ENCODE measurements around the gene ZDHHC11. TPM values are rescaled to one million over a fixed set of nuclear protein-coding genes. Genes with fewer than 3 reads are reported as not detected.

Gene ZDHHC11, protein sequence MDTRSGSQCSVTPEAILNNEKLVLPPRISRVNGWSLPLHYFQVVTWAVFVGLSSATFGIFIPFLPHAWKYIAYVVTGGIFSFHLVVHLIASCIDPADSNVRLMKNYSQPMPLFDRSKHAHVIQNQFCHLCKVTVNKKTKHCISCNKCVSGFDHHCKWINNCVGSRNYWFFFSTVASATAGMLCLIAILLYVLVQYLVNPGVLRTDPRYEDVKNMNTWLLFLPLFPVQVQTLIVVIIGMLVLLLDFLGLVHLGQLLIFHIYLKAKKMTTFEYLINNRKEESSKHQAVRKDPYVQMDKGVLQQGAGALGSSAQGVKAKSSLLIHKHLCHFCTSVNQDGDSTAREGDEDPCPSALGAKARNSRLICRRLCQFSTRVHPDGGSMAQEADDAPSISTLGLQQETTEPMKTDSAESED
- 0.54 and 0.81 TPM in 2 replicates for total RNA-seq

DNA sequence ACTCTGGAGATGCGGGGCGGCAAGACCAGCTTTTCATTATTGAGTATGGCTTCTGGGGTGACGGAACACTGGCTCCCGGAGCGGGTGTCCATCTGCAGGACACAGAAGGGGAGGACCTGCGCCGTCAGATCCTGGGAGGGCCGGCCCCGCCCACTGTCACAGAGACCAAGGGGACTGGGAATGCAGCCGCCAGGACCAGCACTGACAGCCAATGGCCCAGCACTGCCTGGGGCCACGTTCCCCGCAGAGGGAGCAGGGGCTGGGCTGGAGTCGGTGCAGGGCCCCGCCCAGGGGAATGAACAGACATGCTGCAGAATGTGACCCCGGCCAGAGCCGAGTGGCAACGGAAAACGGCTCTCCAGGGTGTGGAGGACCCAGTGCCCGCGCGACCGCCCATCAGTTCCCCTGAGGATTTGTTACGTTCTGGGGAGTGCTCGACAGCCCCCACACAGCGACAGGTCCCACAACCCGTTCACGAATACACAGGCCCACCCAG lies at the start of gene ZDHHC11:
Gene ZDHHC11 (minus strand): TSS at position 476 of the 496 bp plus-strand sequence. CDS start 384 bp downstream, at position 92.

DNA sequence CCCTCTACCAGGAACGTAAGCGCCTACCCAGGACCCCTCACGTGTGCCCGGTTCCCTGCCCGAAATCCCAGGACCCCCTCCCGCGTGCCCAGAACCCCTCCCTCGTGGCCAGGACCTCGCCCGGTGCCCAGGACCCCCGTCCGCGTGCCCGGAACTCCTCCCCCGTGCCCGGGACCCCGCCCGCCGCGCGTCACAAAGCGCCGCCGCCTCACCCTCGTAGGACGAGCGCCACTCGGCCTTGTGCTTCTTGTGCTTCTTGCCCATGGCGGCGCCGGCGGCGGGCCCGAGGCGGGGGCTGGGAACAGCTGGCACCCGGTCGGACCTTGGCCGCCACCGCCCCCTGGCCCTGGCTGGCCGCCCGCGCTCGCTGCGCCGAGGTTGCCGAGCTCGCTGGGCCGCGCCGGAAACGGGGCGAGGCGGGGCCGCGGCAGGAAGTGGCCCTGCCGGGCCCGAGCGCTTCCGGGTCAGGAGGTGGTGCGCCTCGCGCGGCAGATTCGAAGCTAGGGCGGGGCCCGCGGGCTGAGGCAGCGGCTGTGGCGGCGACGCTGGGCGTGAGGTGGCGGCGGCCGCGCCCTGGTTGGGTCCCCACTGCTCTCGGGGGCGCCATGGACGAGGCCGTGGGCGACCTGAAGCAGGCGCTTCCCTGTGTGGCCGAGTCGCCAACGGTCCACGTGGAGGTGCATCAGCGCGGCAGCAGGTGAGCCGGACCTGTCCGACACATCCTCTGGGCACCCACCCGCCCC lies 41.8 kb upstream of the ZDHHC11 start, which contains the start of the genes BRD9 and TRIP13:
Gene BRD9 (minus strand): TSS at position 408 of the 743 bp plus-strand sequence. CDS start 144 bp downstream, at position 264.
Gene TRIP13 (plus strand): TSS at position 491 of the 743 bp plus-strand sequence. CDS start 115 bp downstream, at position 606.

DNA sequence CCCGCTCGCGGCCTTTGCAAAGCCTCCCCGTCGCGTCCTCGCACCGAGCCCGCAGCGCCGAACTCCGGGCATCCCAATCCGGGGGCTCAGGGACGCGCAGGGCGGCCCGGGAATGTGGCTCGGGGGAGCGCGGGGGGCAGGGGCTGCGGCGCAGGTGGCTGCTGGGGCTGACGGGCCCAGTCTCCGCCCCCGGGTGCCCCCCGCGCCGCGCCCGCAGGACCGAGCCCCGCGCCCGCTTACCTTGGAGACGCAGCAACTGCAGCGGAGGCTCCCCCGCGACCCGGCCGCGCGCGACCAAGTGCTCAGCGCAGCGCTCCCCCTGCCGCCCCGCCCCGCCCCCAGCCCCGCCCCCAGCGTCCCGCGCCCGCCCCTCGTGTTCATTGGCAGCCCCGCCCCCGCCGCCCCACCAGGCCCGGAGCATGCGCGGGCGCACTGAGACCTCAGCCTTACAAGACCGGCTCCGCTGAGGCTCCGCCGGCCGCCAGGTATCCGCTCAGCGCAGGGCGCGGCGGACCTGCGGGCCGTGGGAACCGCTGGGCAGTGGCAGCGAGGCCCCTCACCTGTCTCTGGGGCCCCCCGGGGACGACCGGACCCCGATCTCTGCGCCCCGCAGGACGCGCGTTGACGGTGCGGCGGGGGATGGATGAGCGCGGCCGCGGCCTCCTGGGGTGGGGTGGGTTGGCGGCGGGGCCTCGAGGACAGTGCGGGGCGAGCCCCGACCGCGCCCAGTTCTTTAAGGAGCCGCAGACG lies 66.2 kb downstream of the ZDHHC11 start, which contains the start of gene ZDHHC11B:
Gene ZDHHC11B (minus strand): TSS at position 302 of the 750 bp plus-strand sequence. CDS start 17,810 bp downstream, outside the sequence.

Other genes starting within 250 kb of the ZDHHC11 start
- 1.5 and 2.5 TPM in 2 replicates for gene CEP72, start 238.6 kb downstream of the ZDHHC11 start, total RNA-seq
- 0.72 and 1.1 TPM in 2 replicates for gene TPPP, start 157.6 kb downstream of the ZDHHC11 start, total RNA-seq
- not detected in 2 replicates for gene ZDHHC11B, start 66.3 kb downstream of the ZDHHC11 start, total RNA-seq
- 18.6 and 23.6 TPM in 2 replicates for gene BRD9, start 41.8 kb upstream of the ZDHHC11 start, total RNA-seq
- gene TRIP13, start 41.9 kb upstream of the ZDHHC11 start, total RNA-seq = 6.1 and 11.7 TPM in 2 replicates
- 22.4 and 30.5 TPM in 2 replicates for gene NKD2, start 157.8 kb upstream of the ZDHHC11 start, total RNA-seq